NOMO-1 (cell line): ENCODE measurements around the gene ZNF496.
A peak's percentile ranks its signal among the peaks of the same experiment; 100 is the strongest.
"Not testable (repeated sequence)": the region's sequence is repeated elsewhere in the genome, so short reads cannot be mapped to it uniquely, and the experiment has no call there.

Source experiments
- DNase-seq, 2 experiments: peaks; one replicate each; lab custom pipeline; 2025; ENCODE audit not compliant: unreplicated experiment in 2 of 2; lab: John Stamatoyannopoulos, UW

The ZNF496 gene

DNA sequence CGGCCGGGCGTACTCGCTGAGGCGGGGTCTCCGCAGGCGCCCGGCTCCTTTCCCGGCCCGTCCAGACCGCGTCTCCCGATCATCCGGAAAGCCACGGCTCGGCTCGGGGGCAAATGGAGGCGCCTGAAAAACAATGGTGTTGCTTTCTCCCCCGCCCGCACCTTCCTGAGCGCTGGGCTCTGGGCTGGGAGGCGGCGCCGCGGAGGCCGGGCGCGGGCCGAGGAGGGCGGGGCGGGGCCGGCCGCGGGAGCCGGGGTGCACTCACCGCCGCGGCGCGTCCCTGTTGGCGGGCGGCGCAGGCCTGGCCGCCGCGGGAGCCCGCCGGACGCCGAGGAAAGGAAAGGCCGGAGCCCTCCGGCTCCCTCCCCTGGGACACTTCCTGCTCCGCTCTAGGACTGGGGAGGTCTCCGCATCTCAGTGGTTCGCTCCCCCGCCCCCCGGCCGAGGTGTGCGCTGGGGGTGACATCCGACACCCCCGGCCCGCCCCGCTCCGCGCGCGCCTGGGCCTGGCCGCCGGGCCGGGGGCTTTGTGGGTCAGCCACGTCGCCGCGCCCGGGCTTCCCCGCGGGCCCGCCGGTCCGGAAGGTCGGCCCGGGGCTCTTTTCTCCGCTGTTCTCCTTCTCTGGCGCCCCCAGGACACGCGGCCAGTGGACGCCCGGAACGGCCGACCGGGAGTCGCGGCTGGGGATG, at the start of gene ZNF496:
Gene ZNF496, minus strand, starts transcription at position 343 of the 690 bp plus-strand sequence. CDS start 2,289 bp downstream, outside the sequence.
- DNase-seq = peak; percentile 37 to 73

DNA sequence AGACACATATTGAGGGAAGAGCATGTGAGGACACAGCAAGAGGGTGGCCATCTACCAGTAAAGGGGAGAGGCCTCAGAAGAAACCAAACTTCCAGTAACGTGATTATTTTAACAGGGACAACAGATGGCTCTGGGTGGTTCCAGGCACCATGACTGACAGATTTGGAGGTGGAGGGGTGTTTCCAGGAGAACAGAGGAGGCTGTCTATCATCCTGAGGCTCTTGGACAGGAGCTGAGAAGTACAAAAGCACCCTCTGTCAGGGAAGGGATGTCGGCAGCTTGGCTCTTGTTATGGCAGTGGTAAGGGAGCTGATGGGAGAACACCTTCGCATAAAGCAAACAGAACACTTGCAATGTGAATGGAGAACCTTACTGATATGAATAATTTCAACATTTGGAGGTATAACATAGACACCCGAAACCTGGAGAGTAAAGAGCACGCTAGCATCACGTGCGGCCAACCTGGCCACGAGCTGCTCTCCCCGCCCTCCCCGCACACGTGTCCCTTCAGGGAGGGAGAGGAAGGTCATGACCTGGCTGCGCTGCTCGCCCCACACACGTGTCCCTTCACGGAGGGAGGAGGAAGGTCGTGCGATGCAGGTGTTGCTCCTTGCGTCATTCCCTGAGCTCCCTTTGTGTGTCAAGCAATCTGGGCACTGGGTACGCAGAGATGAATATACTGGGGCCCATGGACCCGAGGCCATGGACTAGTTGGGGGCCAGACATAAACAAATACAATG, 46.8 kb upstream of the ZNF496 start:
- no peak for DNase-seq

DNA sequence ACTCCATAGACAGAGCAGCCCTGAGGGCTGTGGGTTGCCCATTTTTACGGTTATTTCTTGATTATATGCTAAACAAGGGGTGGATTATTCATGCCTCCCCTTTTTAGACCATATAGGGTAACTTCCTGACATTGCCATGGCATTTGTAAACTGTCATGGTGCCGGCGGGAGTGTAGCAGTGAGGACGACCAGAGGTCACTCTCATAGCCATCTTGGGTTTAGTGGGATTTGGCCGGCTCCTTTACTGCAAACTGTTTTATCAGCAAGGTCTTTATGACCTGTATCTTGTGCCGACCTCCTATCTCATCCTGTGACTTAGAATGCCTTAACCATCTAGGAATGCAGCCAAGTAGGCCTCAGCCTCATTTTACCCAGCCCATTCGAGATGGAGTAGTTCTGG, 46.0 kb upstream of the ZNF496 start:
- DNase-seq = not testable (repeated sequence)

DNA sequence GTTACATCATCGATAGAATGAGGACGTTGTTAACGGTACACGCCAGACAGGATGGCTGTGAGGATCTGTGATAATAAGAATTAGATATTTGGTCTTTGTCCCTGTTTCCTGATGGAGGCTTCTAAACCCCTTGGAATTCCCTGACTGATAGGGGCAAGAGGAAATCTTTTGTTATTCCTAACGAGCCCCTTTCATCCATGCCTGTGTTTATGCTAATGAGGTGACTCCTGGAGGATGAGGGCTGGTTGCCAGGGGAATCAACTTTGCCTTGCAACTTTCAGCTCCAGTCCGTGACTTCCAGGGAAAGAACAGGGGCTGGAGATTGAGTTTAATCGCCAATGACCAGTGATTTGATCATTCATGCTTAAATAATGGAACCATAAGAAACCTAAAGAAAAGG, 45.0 kb upstream of the ZNF496 start:
- DNase-seq = no peak

DNA sequence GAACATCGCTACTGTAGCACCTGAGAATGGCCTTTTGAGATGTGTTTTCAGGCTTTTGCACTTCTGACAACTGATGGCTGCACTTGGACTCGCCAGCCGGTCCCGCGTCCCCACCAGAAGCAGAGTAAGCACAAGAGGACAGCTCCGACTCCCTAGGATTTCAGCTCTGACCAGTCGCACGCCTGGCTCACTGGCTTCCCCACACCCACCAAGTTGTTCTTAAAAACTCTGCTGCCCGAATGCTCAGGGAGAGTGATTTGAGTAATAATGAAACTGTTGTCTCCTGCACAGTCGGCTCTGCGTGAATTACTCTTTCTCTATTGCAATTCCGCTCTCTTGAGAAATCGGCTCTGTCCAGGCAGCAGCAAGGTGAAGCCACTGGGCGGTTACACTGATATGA, 44.1 kb upstream of the ZNF496 start:
- no peak for DNase-seq

DNA sequence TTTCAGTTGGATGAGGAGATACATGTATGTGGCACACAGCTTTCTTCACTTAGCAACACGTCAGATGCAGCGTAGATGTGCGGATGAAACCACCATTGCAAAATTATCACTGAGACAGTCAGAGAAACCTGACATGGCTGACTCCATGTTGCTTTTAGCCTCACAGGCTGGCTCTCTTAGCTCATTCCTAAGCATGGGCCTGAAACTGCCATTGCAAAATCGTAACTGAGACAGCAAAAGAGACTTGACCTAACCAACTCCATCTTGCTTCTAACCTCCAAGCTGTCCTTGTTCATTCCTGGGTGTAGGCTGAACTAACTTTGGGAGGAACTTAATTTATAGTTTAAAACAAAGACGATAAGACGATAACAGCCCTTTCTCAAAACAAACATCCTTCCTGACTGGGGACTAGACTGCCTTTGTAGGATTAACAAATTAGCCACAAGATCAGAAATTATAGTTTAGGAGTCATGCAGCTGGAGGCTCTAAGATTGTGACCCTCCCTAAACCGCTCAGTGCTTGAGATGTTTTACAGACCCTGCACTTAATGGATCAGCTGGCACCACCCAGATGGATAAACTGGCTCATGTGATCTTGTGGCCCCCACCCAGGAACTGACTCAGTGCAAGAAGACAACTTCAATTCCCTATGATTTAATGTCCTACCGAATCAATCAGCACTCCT, 43.1 kb upstream of the ZNF496 start:
- not testable (repeated sequence) for DNase-seq

DNA sequence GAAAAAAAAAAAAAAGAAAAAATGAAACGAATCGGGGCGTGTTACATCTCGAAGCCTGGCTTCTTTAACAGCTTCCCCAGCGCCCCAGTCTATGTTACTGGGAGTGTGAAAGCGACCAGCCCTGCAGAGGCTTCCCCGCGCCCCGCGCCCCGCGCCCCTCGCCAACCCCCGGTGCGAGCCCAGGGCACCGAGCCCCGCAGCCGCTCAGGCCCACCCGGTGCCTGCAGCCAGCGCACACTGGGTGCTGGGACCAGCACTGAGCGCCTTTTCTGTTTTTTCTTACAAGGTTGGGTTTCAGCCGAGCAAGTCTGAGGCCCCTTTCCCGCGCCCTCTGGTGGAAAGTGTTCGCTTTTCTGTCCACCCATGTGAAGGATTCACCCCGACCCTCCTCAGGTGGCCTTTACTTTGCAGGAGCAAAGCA, 42.1 kb upstream of the ZNF496 start:
- peak; percentile 58 to 77 for DNase-seq

DNA sequence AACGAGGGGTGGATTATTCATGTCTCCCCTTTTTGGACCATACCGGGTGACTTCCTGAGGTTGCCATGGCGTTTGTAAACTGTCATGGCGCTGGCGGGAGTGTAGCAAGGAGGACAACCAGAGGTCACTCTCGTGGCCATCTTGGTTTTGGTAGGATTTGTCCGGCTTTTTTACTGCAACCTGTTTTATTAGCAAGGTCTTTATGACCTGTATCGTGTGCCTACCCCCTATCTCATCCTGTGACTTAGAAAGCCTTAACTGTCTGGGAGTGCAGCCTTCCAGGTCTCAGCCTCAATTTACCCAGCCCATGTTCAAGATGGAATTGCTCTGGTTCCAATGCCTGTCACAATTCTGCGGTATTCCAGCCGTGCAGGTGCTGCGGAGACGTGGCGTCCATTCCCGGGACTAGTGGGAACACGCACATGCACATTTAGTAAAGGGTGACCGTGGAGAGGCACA, 40.2 kb upstream of the ZNF496 start:
- no peak for DNase-seq

DNA sequence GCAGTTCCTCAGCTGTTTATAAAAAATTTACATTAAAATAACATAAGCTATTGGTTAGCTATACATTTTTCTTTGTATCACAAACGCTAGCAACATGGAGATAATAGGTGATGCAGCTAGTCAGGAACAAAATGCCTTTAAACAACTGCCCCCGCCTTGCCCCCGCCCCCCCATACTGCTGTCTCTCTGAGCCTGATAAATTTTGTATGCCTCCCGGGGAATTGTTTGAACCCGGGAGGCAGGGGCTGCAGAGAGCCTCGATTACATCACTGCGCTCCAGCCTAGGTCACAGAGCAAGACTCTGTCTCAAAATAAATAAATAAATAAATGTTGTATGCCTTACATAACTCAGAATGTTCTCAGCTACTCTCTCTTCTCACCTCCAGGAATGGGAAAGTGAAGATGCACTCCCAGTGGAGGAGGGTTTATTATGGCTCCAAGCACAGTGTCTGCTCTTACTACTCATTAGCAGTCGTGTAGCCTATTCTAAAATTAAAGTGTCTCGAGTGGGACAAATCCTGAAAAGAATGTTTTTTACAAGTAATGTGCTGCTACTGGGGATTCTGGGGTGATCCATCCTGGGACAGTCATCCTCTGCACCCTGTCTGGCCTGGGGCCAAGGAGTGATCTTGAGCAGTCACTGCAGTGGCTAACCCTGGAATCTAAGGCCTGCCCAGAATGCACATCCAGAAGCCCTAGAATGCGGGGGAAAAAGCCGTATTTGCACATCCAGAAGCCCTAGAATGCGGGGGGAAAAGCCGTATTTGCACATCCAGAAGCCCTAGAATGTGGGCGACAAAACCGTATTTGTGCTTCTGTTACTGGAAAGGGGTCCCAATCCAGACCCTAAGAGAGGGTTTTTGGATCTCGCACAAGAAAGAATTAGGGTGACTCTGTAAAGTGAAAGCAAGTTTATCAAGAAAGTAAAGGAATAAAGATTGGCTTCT, 39.4 kb upstream of the ZNF496 start:
- DNase-seq = no peak

DNA sequence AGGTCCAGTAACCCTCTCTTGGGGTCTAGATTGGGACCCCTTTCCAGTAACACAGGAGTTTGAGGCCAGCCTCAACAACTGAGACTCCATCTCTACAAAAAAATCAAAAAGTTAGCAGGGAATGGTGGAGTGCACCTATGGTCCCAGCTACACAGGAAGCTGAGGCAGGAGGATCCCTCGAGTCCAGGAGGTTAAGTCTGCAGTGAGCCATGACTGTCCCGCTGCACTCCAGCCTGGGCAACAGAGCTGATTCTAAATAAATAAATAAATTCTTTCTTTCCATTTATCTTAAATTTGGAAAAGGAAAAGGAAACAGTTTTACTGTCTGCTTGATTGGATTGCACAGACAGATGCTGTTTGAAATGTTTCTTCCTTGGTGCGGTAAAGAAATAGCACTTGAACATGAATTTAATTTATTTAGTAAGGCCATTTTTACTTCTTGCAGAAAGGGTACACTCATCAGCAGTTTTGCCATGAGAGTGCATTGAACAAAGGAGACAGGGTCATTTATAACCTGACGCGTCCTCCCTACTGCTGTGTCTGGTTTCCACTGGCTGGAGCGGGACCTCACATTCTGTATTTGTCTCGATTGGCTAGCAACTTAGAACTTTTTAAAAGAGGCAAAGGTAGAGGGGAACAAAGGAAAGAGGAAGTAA, 37.0 kb upstream of the ZNF496 start:
- no peak for DNase-seq

DNA sequence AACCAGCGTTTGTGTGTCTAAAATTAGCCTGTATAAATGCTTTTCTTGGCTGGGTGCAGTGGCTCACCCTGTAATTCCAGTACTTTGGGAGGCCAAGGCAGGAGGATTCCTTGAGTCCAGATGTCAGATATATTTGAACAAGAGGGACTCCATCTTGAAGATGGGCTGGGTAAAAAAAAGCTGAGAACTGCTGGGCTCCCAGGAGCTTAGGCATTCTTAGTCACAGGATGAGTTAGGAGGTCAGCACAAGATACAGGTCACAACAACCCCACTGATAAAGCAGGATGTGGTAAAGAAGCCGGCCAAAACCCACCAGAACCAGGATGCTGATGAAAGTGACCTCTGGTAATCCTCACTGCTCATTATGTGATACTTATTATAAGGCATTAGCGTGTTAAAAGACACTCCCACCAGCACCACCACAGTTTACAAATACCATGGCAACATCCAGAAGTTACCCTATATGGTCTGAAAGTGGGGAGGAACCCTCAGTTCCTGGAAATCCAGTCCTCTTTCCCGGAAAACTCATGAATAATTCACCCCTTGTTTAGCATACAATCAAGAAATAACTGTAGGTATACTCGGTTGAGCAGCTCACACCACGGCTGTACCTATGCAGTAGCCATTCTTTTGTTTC, 36.2 kb upstream of the ZNF496 start:
- DNase-seq = no peak

DNA sequence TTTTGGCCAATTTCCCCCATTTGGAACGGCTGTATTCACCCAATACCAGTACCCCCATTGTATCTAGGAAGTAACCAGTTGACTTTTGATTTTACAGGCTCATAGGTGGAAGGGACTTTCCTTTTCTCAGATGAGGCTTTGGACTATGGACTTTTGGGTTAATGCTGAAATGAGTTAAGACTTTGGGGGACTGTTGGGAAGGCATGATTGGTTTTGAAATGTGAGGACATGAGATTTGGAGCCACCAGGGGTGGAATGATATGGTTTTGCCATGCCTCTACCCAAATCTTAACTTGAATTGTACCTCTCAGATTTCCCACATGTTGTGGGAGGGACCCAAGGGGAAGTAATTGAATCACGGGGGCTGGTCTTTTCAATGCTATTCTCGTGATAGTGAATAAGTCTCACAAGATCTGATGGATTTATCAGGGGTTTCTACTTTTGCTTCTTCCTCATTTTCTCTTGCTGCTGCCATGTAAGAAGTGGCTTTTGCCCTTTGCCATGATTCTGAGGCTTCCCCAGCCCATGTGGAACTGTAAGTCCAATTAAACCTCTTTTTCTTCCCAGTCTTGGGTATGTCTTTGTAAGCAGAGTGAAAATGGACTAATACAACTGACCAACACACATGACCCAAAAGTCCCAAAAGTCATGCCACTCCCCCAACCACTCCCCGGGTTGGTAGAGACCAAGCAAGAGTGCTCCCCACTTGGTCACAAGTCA, 35.4 kb upstream of the ZNF496 start:
- no peak for DNase-seq

DNA sequence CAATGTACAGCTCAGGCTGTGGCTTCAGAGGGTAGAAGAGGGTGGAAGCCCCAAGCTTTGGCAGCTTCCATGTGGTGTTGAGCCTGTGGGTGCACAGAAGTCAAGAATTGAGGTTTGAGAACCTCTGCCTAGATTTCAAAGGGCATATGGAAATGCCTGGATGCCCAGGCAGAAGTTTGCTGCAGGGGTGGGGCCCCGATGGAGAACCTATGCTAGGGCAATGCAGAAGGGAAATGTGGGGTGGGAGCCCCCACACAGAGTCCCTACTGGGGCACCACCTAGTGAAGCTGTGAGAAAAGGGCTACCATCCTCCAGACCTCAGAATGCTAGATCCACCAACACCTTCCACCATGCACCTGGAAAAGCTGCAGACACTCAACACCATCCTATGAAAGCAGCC, 34.7 kb upstream of the ZNF496 start:
- DNase-seq = not testable (repeated sequence)

DNA sequence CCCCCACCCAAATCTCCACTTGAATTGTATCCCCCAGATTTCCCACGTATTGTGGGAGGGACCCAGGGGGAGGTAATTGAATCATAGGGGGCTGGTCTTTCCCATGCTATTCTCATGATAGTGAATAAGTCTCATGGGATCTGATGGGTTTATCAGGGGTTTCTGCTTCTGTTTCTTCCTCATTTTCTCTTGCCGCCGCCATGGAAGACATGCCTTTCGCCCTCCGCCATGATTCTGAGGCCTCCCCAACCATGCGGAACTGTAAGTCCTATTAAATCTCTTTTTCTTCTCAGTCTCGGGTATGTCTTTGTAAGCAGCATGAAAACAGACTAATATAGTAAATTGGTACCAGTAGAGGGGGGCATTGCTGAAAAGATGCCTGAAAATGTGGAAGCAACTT, 33.4 kb upstream of the ZNF496 start:
- no peak for DNase-seq

DNA sequence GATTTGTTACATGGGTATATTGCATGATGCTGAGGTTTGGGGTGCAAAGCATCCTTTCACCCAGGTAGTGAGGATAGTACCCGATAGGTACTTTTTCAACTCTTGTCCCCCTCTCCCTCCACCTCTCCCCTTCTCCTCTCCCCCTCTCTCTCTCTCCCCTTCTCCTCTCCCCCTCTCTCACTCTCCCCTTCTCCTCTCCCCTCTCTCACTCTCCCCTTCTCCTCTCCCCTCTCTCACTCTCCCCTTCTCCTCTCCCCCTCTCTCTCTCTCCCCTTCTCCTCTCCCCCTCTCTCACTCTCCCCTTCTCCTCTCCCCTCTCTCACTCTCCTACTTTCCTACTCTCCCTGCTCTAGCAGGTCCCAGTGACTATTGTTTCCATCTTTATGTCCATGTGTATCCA, 31.3 kb upstream of the ZNF496 start:
- not testable (repeated sequence) for DNase-seq

DNA sequence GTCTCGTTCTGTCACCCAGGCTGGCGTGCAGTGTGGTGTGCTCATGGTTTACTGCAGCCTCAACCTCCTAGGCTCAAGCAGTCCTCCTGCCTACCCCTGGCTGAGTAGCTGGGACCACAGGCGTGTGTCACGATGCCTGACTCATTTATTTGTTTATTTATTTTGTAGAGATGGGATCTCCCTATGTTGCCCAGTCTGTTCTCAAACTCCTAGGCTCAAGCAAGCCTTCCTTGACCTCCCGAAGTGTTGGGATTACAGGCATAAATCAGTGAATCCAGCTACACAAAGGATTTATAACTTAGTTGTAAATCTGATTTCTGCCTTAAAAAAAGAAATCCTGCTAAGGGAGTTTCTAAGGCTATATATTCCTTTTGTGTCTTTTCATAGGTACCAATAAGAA, 30.5 kb upstream of the ZNF496 start:
- DNase-seq = no peak

DNA sequence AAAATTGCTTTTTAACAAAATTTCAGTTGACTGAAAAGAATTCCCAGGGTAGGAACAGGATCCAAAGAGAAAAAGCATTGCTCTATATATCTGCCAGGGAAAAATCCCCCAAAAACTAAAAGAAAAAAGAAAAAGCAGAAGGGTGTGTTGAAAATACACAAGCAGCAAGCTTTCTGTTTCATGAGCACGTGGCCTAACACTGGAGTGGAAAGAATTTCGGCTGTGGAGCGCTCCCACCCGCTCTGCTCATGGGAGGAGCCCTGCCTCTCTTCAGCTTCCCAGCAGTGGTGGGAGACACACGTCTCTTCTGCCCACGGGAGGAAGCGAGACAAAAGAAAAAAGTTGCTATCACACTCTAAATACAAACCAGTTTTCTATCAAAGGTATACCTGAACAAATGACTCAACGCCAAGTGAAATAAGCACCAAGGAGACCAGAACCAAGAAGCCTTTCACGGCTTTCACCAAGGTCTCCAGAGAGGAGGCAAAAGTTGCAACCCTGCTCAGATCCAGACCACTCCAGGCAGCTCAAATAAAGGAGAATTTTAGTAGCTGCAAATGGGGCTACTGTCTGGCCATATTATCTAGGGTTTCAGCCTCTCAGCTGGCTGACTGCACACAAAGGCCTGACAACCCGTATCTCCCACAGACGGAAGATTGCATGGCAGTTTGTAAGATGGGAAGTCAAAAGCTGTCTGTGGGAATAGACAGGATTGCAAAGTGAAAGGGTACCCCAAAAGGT, 29.5 kb upstream of the ZNF496 start:
- DNase-seq = no peak
